HepG2 (cell line): ENCODE results near the gene SAMD8. TPM values are rescaled to one million over a fixed set of nuclear protein-coding genes. Genes with fewer than 3 reads are reported as not detected.

Experiments
- ATF7-NPFF ChIP-seq: sonication (generic); formaldehyde crosslinking; IDR thresholded peaks from 2 replicates; pipeline ENCODE4 v1.8.1; 2023; ENCODE audit warnings: mild to moderate bottlenecking, low read depth, missing genetic modification reagents, moderate library complexity
- CENPT ChIP-seq: sonication (generic); formaldehyde crosslinking; IDR thresholded peaks from 2 replicates; pipeline ENCODE4 v1.8.0; 2022; ENCODE audit warnings: low read depth, mild to moderate bottlenecking, moderate library complexity, missing genetic modification reagents
- DMTF1 ChIP-seq: sonication (generic); formaldehyde crosslinking; IDR thresholded peaks from 2 replicates; pipeline ENCODE4 v1.4.0; 2020; ENCODE audit warnings: mild to moderate bottlenecking, missing genetic modification reagents
- ELF3 ChIP-seq: IDR thresholded peaks from 2 replicates; pipeline ENCODE4 v1.6.1; 2016; ENCODE audit warnings: missing genetic modification reagents, missing compliant biosample characterization
- GTF2F1 ChIP-seq: fragments of 150-350 bp; IDR thresholded peaks from 2 replicates; pipeline ENCODE4 v1.6.1; 2014; ENCODE audit warnings: low read length
- HNF4G ChIP-seq, 2 experiments: sonication (generic) in 1 of 2; formaldehyde crosslinking in 1 of 2; IDR thresholded peaks; 2 replicates each; pipeline versions ENCODE4 v1.4.0 to v1.6.1; 2011 to 2020; ENCODE audit warnings: borderline replicate concordance in 2 of 2, low read depth in 2 of 2, mild to moderate bottlenecking in 2 of 2, low read length in 1 of 2, missing genetic modification reagents in 1 of 2, moderate library complexity in 1 of 2
- MAX ChIP-seq: IDR thresholded peaks from 2 replicates; pipeline ENCODE4 v1.6.1; 2012; ENCODE audit warnings: inconsistent platforms
- NR2F2 ChIP-seq: IDR thresholded peaks from 2 replicates; pipeline ENCODE4 v1.6.1; 2012; ENCODE audit warnings: low read depth, inconsistent platforms, borderline replicate concordance
- NR2F6 ChIP-seq, 2 experiments: IDR thresholded peaks; 2 replicates each; pipeline ENCODE4 v1.6.1; 2016; ENCODE audit warnings: antibody characterized with exemption in 1 of 2, mild to moderate bottlenecking in 1 of 2
- PLRG1 ChIP-seq: fragments of 450-650 bp; conservative IDR thresholded peaks from 2 replicates; pipeline ENCODE4 v1.6.1; 2016
- POLR2AphosphoS2 ChIP-seq: IDR thresholded peaks from 2 replicates; pipeline ENCODE4 v1.6.1; 2011; ENCODE audit warnings: low read depth, low read length, improper control_type of control experiment
- POLR2G ChIP-seq: fragments of 200-400 bp; formaldehyde crosslinking; IDR thresholded peaks from 2 replicates; pipeline ENCODE4 v1.6.1; 2018; ENCODE audit warnings: mild to moderate bottlenecking, low read depth, low read length, moderate library complexity
- RAD51 ChIP-seq: fragments of 450-650 bp; IDR thresholded peaks from 2 replicates; pipeline ENCODE4 v1.6.1; 2016; ENCODE audit warnings: borderline replicate concordance
- SSRP1 ChIP-seq: IDR thresholded peaks from 2 replicates; pipeline ENCODE4 v1.6.1; 2016; ENCODE audit warnings: control low read depth
- TEAD2 ChIP-seq: sonication (generic); formaldehyde crosslinking; IDR thresholded peaks from 2 replicates; pipeline ENCODE4 v1.9.0; 2021; ENCODE audit warnings: missing genetic modification reagents
- TFAP4 ChIP-seq: sonication (generic); IDR thresholded peaks from 2 replicates; pipeline ENCODE4 v1.6.1; 2016; ENCODE audit warnings: low read depth, borderline replicate concordance
- TMF1 ChIP-seq: sonication (generic); formaldehyde crosslinking; IDR thresholded peaks from 2 replicates; pipeline ENCODE4 v1.8.1; 2022; ENCODE audit warnings: low read depth, missing genetic modification reagents
- ZNF101 ChIP-seq: sonication (generic); formaldehyde crosslinking; IDR thresholded peaks from 2 replicates; pipeline ENCODE4 v1.4.0; 2020; ENCODE audit warnings: mild to moderate bottlenecking, low read depth, missing genetic modification reagents, borderline replicate concordance
- ZNF280B ChIP-seq: sonication (generic); formaldehyde crosslinking; IDR thresholded peaks from 2 replicates; pipeline ENCODE4 v1.5.0; 2020; ENCODE audit warnings: missing genetic modification reagents, mild to moderate bottlenecking, borderline replicate concordance
- ZNF281 ChIP-seq: sonication (generic); formaldehyde crosslinking; IDR thresholded peaks from 2 replicates; pipeline ENCODE4 v1.4.0; 2020; ENCODE audit warnings: missing genetic modification reagents, borderline replicate concordance
- polyA plus RNA-seq, 8 experiments: library from polyadenylated mRNA; depleted of rRNA in 3 of 8; stranded (reverse) in 7 of 8; unstranded in 1 of 8; fragments of >200 nt; fragmentation: Illumina TruSeq in 4 of 8; extraction: Trizol in 4 of 8; gene quantifications; 2 replicates each; pipeline versions ENCODE4 v1.2.1 to v1.2.3, GENCODE V29; 2011 to 2016; ENCODE audit warnings: low read depth in 4 of 8, missing spikeins in 1 of 8, mixed read lengths in 1 of 8; ENCODE audit not compliant: insufficient read depth in 1 of 8
- total RNA-seq, 5 experiments: library from RNA; depleted of rRNA; stranded (reverse); fragments of >200 nt; fragmentation: Illumina TruSeq; extraction: Trizol; gene quantifications; 2 replicates each; pipeline ENCODE4 v1.2.3, GENCODE V29; 2016; ENCODE audit warnings: low read depth in 1 of 5

SAMD8 gene
- total and polyA plus RNA-seq, 2 of the 13 experiments (the other 11 are each of a cell fraction or from before 2014, with no cell fraction given) = 10.4 to 13.2 TPM

GRCh38 chr10:75189266-75190096, 78.0 kb downstream of the SAMD8 start (continued):
- TF ChIP-seq PLRG1 (no peak), RAD51 (no peak), NR2F6 (IDR thresholded peaks at IDR 0.05) (0 out of 2 replicates have a peak, but pooled peaks have one; percentile 40), NR2F6 (CRISPR knock-in tag; IDR thresholded peaks at IDR 0.05) (peak; percentile 48; the same call in 1 of the 2 replicates), TMF1 (CRISPR knock-in tag) (no peak), GTF2F1 (no peak), DMTF1 (CRISPR knock-in tag) (no peak), CENPT (no peak), MAX (peak; percentile 45; the same call in 1 of the 2 replicates), HNF4G (IDR thresholded peaks at IDR 0.05; ENCODE audit: borderline replicate concordance, low read depth, low read length) (peak; percentile 50; the same call in 1 of the 2 replicates), HNF4G (CRISPR knock-in tag; IDR thresholded peaks at IDR 0.05; ENCODE audit: borderline replicate concordance, low read depth) (no peak), TFAP4 (no peak), ZNF281 (CRISPR knock-in tag) (peak; percentile 23; the same call in 1 of the 2 replicates), NR2F2 (no peak), ZNF101 (CRISPR knock-in tag) (no peak), POLR2AphosphoS2 (no peak), ELF3 (CRISPR knock-in tag) (no peak), ZNF280B (CRISPR knock-in tag) (no peak), ATF7-NPFF (CRISPR knock-in tag) (no peak), SSRP1 (CRISPR knock-in tag) (no peak), POLR2G (peak; percentile 25; the same call in 1 of the 2 replicates), TEAD2 (no peak)
